HUES64 (cell line): ENCODE results near the gene CALHM1.

Source experiments
- H3K27ac ChIP-seq: 2 replicates; pipeline ENCODE4 v1.7.0; 2013; ENCODE audit warnings: low read depth, low read length, inconsistent platforms
- H3K27me3 ChIP-seq: 2 replicates; pipeline ENCODE4 v1.6.1; 2013; ENCODE audit warnings: mild to moderate bottlenecking, low read length; ENCODE audit not compliant: insufficient read depth
- H3K36me3 ChIP-seq: 2 replicates; pipeline ENCODE4 v1.6.1; 2013; ENCODE audit warnings: mild to moderate bottlenecking, low read length; ENCODE audit not compliant: insufficient read depth
- H3K4me1 ChIP-seq: 2 replicates; pipeline ENCODE4 v1.6.1; 2013; ENCODE audit warnings: mild to moderate bottlenecking, low read length, moderate library complexity; ENCODE audit not compliant: insufficient read depth
- H3K4me3 ChIP-seq: 2 replicates; pipeline ENCODE4 v1.5.1; 2013; ENCODE audit warnings: mild to moderate bottlenecking, low read length, moderate library complexity
- H3K9ac ChIP-seq: 2 replicates; pipeline ENCODE4 v1.6.1; 2013; ENCODE audit warnings: mild to moderate bottlenecking, low read depth, low read length
- H3K9me3 ChIP-seq: 2 replicates; pipeline ENCODE4 v1.6.1; 2013; ENCODE audit warnings: low read depth, low read length; ENCODE audit not compliant: insufficient read depth
- WGBS: fragments of 150-250, 120-280 bp; methylation state at CpG from one replicate; pipeline ENCODE4 v1.1.7; 2013; ENCODE audit warnings: missing lambda C conversion rate; 5-methylcytosine and 5-hydroxymethylcytosine counted together

Gene CALHM1

GRCh38 chr10:103442031-103442461, 16.7 kb downstream of the CALHM1 start:
- no peak overlapping the region for H3K9ac ChIP-seq
- H3K36me3 ChIP-seq, result peaks cover 98% of the 10 kb centered on the region
- H3K27ac ChIP-seq, result no peak overlapping the region
- H3K4me3 ChIP-seq, result no peak overlapping the region
- 97% methylated on average over 12 of the region's 13 CpGs for WGBS
- no peaks in the 10 kb centered on the region for H3K4me1 ChIP-seq
- no peaks in the 10 kb centered on the region for H3K27me3 ChIP-seq
- H3K9me3 ChIP-seq, result no peaks in the 10 kb centered on the region

GRCh38 chr10:103441611-103442010, 17.1 kb downstream of the CALHM1 start:
- H3K27ac ChIP-seq, result no peak overlapping the region
- H3K36me3 ChIP-seq, result peaks cover 98% of the 10 kb centered on the region
- 95% methylated on average over 8 of the region's 8 CpGs for WGBS
- H3K4me1 ChIP-seq, result no peaks in the 10 kb centered on the region
- no peak overlapping the region for H3K4me3 ChIP-seq
- H3K9me3 ChIP-seq, result no peaks in the 10 kb centered on the region
- no peak overlapping the region for H3K9ac ChIP-seq
- no peaks in the 10 kb centered on the region for H3K27me3 ChIP-seq

GRCh38 chr10:103441206-103441605, 17.5 kb downstream of the CALHM1 start:
- Histone ChIP-seq H3K27ac (no peak overlapping the region), H3K36me3 (peaks cover 98% of the 10 kb centered on the region), H3K9me3 (no peaks in the 10 kb centered on the region), H3K4me1 (no peaks in the 10 kb centered on the region), H3K27me3 (no peaks in the 10 kb centered on the region), H3K4me3 (no peak overlapping the region), H3K9ac (no peak overlapping the region)
- WGBS, result 96% methylated on average over 8 of the region's 8 CpGs

GRCh38 chr10:103440416-103440815, 18.3 kb downstream of the CALHM1 start:
- Histone ChIP-seq H3K4me1 (no peaks in the 10 kb centered on the region), H3K27me3 (no peaks in the 10 kb centered on the region), H3K27ac (no peak overlapping the region), H3K4me3 (no peak overlapping the region), H3K9ac (no peak overlapping the region), H3K9me3 (no peaks in the 10 kb centered on the region), H3K36me3 (peaks cover 97% of the 10 kb centered on the region)
- WGBS, result 93% methylated on average over 14 of the region's 14 CpGs

- Histone ChIP-seq H3K36me3 (peaks cover 97% of the 10 kb centered on the region), H3K9ac (no peak overlapping the region), H3K9me3 (no peaks in the 10 kb centered on the region), H3K4me3 (no peak overlapping the region), H3K27ac (no peak overlapping the region), H3K27me3 (no peaks in the 10 kb centered on the region), H3K4me1 (no peaks in the 10 kb centered on the region)
- 96% methylated on average over 4 of the region's 4 CpGs for WGBS
Observed at GRCh38 chr10:103439776-103440175, 18.9 kb downstream of the CALHM1 start.

GRCh38 chr10:103433858-103434257, 24.8 kb downstream of the CALHM1 start:
- Histone ChIP-seq H3K27ac (no peak overlapping the region), H3K36me3 (peaks cover 96% of the 10 kb centered on the region), H3K9me3 (no peaks in the 10 kb centered on the region), H3K9ac (no peak overlapping the region), H3K4me1 (no peaks in the 10 kb centered on the region), H3K27me3 (no peaks in the 10 kb centered on the region), H3K4me3 (no peak overlapping the region)
- 97% methylated on average over 2 of the region's 2 CpGs for WGBS

GRCh38 chr10:103431902-103432301, 26.8 kb downstream of the CALHM1 start:
- Histone ChIP-seq H3K36me3 (peaks cover 97% of the 10 kb centered on the region), H3K4me3 (no peak overlapping the region), H3K9me3 (no peaks in the 10 kb centered on the region), H3K9ac (no peak overlapping the region), H3K4me1 (no peaks in the 10 kb centered on the region), H3K27ac (no peak overlapping the region), H3K27me3 (no peaks in the 10 kb centered on the region)
- 95% methylated on average over 8 of the region's 8 CpGs for WGBS

- Histone ChIP-seq H3K27ac (no peak overlapping the region), H3K4me1 (no peaks in the 10 kb centered on the region), H3K9me3 (no peaks in the 10 kb centered on the region), H3K27me3 (no peaks in the 10 kb centered on the region), H3K36me3 (peaks cover 98% of the 10 kb centered on the region), H3K9ac (no peak overlapping the region), H3K4me3 (no peak overlapping the region)
- WGBS, result 97% methylated on average over 5 of the region's 5 CpGs
Observed at GRCh38 chr10:103429647-103430046, 29.1 kb downstream of the CALHM1 start.

GRCh38 chr10:103428989-103429643, 29.6 kb downstream of the CALHM1 start:
- no peak overlapping the region for H3K27ac ChIP-seq
- WGBS, result 92% methylated on average over 5 of the region's 5 CpGs
- H3K4me3 ChIP-seq, result no peak overlapping the region
- no peaks in the 10 kb centered on the region for H3K4me1 ChIP-seq
- H3K36me3 ChIP-seq, result peaks cover 98% of the 10 kb centered on the region
- no peak overlapping the region for H3K9ac ChIP-seq
- H3K27me3 ChIP-seq, result no peaks in the 10 kb centered on the region
- H3K9me3 ChIP-seq, result no peaks in the 10 kb centered on the region

- no peak overlapping the region for H3K27ac ChIP-seq
- peaks cover 98% of the 10 kb centered on the region for H3K36me3 ChIP-seq
- 94% methylated on average over 9 of the region's 9 CpGs for WGBS
- H3K9ac ChIP-seq, result no peak overlapping the region
- H3K27me3 ChIP-seq, result no peaks in the 10 kb centered on the region
- no peaks in the 10 kb centered on the region for H3K9me3 ChIP-seq
- no peaks in the 10 kb centered on the region for H3K4me1 ChIP-seq
- H3K4me3 ChIP-seq, result no peak overlapping the region
Observed at GRCh38 chr10:103427866-103428265, 30.8 kb downstream of the CALHM1 start.

- WGBS, result 95% methylated on average over 5 of the region's 5 CpGs
- no peaks in the 10 kb centered on the region for H3K4me1 ChIP-seq
- H3K36me3 ChIP-seq, result peaks cover 94% of the 10 kb centered on the region
- no peak overlapping the region for H3K9ac ChIP-seq
- no peaks in the 10 kb centered on the region for H3K9me3 ChIP-seq
- H3K27ac ChIP-seq, result no peak overlapping the region
- no peaks in the 10 kb centered on the region for H3K27me3 ChIP-seq
- no peak overlapping the region for H3K4me3 ChIP-seq
Observed at GRCh38 chr10:103423748-103424147, 35.0 kb downstream of the CALHM1 start.

GRCh38 chr10:103419101-103419500, 39.6 kb downstream of the CALHM1 start:
- no peak overlapping the region for H3K9ac ChIP-seq
- H3K36me3 ChIP-seq, result peaks cover 95% of the 10 kb centered on the region
- no peaks in the 10 kb centered on the region for H3K27me3 ChIP-seq
- no peaks in the 10 kb centered on the region for H3K9me3 ChIP-seq
- 96% methylated on average over 4 of the region's 4 CpGs for WGBS
- H3K4me1 ChIP-seq, result no peaks in the 10 kb centered on the region
- H3K27ac ChIP-seq, result no peak overlapping the region
- no peak overlapping the region for H3K4me3 ChIP-seq
